GM04503 (cell line): ENCODE results near the gene ZNF280C.
"Not testable (repeated sequence)": the region's sequence is repeated elsewhere in the genome, so short reads cannot be mapped to it uniquely, and the experiment has no call there.

Experiments used
- DNase-seq: peaks from one replicate; pipeline ENCODE4 v3.0.0-alpha.2; 2012; ENCODE audit warnings: low read depth

ZNF280C gene

GRCh38 chrX:130268449-130269170, at the start of gene ZNF280C:
TSS of gene ZNF280C (minus strand) at chrX:130268899. CDS start at chrX:130260449, 8,450 bp downstream.
- DNase-seq = peak; percentile 66

- no peak for DNase-seq
These were observed 36.1 kb upstream of the ZNF280C start for GRCh38 chrX:130304587-130305368.

GRCh38 chrX:130301977-130302376, 33.3 kb upstream of the ZNF280C start:
- DNase-seq = no peak

GRCh38 chrX:130301405-130301804, 32.7 kb upstream of the ZNF280C start:
- DNase-seq = no peak

- no peak for DNase-seq
These were observed 31.2 kb upstream of the ZNF280C start for GRCh38 chrX:130300010-130300282.

GRCh38 chrX:130299279-130300009, 30.7 kb upstream of the ZNF280C start:
- DNase-seq = no peak

GRCh38 chrX:130296743-130297142, 28.0 kb upstream of the ZNF280C start:
- DNase-seq = no peak

- no peak for DNase-seq
These were observed 27.6 kb upstream of the ZNF280C start for GRCh38 chrX:130296297-130296678.

- no peak for DNase-seq
These were observed 27.0 kb upstream of the ZNF280C start for GRCh38 chrX:130295519-130296296.

GRCh38 chrX:130287071-130287770, 18.5 kb upstream of the ZNF280C start:
- no peak for DNase-seq

GRCh38 chrX:130285710-130286109, 17.0 kb upstream of the ZNF280C start:
- DNase-seq = no peak

- DNase-seq = no peak
These were observed 16.4 kb upstream of the ZNF280C start for GRCh38 chrX:130285069-130285620.

GRCh38 chrX:130282151-130282550, 13.5 kb upstream of the ZNF280C start:
- DNase-seq = no peak

- no peak for DNase-seq
These were observed 12.2 kb upstream of the ZNF280C start for GRCh38 chrX:130280901-130281300.

- DNase-seq = not testable (repeated sequence)
These were observed 3.6 kb upstream of the ZNF280C start for GRCh38 chrX:130272253-130272652.

GRCh38 chrX:130269391-130269790, 692 bp upstream of the ZNF280C start:
- DNase-seq = not testable (repeated sequence)

- no peak for DNase-seq
These were observed 697 bp downstream of the ZNF280C start for GRCh38 chrX:130267956-130268448.

GRCh38 chrX:130264573-130264972, 4.1 kb downstream of the ZNF280C start:
- no peak for DNase-seq

GRCh38 chrX:130263016-130263415, 5.7 kb downstream of the ZNF280C start:
- DNase-seq = no peak

GRCh38 chrX:130262231-130262630, 6.5 kb downstream of the ZNF280C start:
- no peak for DNase-seq

- DNase-seq = no peak
These were observed 7.3 kb downstream of the ZNF280C start for GRCh38 chrX:130261296-130261893.
